Choroid plexus epithelial cell (primary cell): ENCODE measurements around the gene BTC.
"Not testable (repeated sequence)": the region's sequence is repeated elsewhere in the genome, so short reads cannot be mapped to it uniquely, and the experiment has no call there.

ENCODE experiments used
- DNase-seq: peaks from one replicate; pipeline ENCODE4 v3.0.0-alpha.2; 2010; ENCODE audit warnings: low read depth
- H3K4me3 ChIP-seq: 2 replicates; pipeline ENCODE4 v1.5.1; 2011; ENCODE audit warnings: low read depth, mild to moderate bottlenecking, control low read depth, low read length, moderate library complexity
- CTCF ChIP-seq: conservative IDR thresholded peaks from 2 replicates; pipeline ENCODE4 v1.5.1; 2011; ENCODE audit warnings: low read depth, mild to moderate bottlenecking, control low read depth, inconsistent platforms, low read length, moderate library complexity

BTC gene

DNA sequence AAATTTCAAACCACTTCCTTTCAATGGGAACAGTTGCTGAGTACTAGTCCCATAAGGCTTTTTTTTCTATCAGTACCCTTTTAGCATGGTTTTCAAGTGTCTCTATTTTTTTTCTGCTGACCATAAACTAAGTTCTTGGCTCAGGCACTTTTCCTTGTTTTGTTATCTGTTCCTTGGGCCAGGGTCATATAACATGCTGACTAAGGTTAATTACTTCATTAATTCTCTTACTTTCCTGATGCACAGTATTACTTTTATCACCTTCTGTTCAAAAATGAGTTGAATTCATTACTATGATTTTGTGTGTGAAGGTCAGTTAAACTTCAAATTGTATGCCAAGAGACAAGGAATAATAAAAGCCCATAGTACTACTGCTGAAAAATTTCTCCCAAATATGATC is 19.7 kb upstream of the BTC start:
- no peak for TF ChIP-seq CTCF
- no peak for DNase-seq
- no peak overlapping the region for H3K4me3 ChIP-seq

- DNase-seq, H3K4me3 ChIP-seq: not testable (repeated sequence)
These were observed 17.7 kb upstream of the BTC start for GRCh38 chr4:74812056-74812455.

DNA sequence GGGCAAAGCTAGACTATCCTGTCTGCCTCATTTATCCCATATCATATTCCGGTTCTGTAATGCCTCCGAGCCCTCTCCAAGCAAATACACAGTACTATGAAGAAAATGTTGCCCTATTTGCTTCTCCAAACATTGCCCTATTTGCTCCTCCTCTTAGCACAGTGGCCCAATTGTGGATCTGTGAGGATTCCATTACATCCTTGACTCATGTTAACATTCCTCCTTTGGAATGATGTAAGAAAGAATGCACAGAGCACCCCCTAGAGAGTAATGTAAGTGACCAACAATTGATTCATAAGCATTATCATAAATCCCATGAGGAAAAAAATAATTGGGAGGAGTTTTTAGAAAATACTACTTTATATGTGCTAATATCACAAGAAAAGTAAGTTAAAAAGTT is 11.3 kb upstream of the BTC start:
- TF ChIP-seq CTCF = no peak
- no peak overlapping the region for H3K4me3 ChIP-seq
- DNase-seq = peak; percentile 65

DNA sequence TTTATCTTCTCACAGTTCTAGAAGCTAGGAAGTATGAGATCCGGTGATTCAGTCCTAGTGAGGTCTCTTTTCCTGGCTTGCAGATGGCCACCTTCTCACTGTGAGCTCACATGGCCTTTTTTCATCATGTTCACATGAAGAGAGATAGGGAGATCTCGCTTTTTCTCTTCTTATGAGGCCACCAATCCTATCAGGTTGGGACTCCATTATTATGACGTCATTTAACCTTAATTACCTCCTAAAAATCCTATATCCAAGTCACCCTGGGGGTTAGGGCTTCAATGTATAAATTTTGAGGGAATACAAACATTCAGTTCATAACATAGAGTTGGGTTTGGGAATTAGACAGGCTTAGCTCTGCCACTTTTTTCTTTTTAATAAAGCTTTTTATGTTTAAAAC is 6.0 kb upstream of the BTC start:
- no peak overlapping the region for H3K4me3 ChIP-seq
- no peak for DNase-seq
- TF ChIP-seq CTCF = no peak

- TF ChIP-seq CTCF = no peak
- H3K4me3 ChIP-seq = no peak overlapping the region
- no peak for DNase-seq
These were observed 2.3 kb upstream of the BTC start for GRCh38 chr4:74796631-74797030.

DNA sequence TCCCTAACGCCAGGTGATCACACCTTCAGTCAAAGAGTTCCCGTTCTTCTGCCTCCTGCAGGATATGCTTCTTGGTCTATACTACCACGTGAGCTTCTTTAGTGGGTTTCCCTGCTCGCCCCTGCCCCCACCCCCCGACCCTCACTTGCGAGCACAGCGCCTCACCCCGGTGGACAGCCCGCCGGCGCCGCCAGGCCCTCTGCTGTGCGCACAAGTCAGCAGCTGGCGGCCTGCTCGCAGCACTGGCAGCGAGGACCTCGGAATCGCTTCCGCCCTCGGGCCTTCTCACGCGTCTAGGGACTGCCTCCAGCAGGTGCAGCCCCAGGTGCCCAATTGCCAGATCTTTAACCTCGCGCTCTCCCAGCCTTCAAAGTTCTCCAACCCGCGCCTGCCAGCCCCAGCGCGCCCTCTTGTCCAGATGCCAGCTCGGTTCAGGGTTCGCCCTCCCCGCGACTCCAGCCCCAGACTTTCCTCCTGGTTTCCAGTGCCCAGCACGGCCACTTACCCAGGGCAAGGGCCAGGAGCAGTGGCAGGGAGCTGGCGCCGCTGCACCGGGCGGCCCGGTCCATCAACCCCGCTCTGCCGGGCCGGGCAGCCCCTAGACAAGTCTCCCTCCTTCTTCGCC is 454 bp downstream of the BTC start:
- peak overlapping the region; percentile 56 for H3K4me3 ChIP-seq
- TF ChIP-seq CTCF = peak; percentile 37
- DNase-seq = peak; percentile 22

GRCh38 chr4:74790652-74791051 is 3.7 kb downstream of the BTC start:
- H3K4me3 ChIP-seq = no peak overlapping the region
- no peak for TF ChIP-seq CTCF
- no peak for DNase-seq

DNA sequence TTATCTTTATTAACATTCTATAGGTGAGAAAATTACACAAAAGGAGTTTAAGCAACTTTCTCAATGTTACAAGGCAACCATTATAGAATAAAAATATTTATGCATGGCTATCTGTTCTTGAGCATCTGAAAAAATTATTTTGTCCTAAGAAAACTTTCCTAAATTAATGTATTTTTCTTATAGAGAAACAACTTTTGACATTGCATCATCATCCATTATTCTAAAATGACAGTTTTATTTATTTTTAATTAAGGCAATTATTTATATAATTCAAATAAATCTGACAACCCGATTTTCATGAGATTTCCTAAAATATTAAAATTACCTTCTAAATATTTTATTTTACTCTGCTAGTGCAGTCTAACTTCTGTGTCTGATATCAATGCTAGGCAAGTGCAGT is 4.8 kb downstream of the BTC start:
- DNase-seq = no peak
- TF ChIP-seq CTCF = no peak

More for the DNA sequence above, 4.8 kb downstream of the BTC start:
- H3K4me3 ChIP-seq = no peak overlapping the region
